ENCODE results near the gene SLC25A11. TPM values are rescaled to one million over a fixed set of nuclear protein-coding genes. Genes with fewer than 3 reads are reported as not detected.

The SLC25A11 gene
- total RNA-seq, 1 experiment from 2014 or later: 82.4 TPM

- no peak for DNase-seq (ENCODE audit: low read depth)
These were observed 44.1 kb downstream of the SLC25A11 start for GRCh38 chr17:4895657-4896331.

- no peak for DNase-seq (ENCODE audit: low read depth)
These were observed 44.7 kb downstream of the SLC25A11 start for GRCh38 chr17:4895121-4895520.

- DNase-seq (ENCODE audit: low read depth): no peak
These were observed 45.9 kb downstream of the SLC25A11 start for GRCh38 chr17:4893721-4894560.

- DNase-seq (ENCODE audit: low read depth): no peak
These were observed 46.6 kb downstream of the SLC25A11 start for GRCh38 chr17:4893272-4893671.

DNA sequence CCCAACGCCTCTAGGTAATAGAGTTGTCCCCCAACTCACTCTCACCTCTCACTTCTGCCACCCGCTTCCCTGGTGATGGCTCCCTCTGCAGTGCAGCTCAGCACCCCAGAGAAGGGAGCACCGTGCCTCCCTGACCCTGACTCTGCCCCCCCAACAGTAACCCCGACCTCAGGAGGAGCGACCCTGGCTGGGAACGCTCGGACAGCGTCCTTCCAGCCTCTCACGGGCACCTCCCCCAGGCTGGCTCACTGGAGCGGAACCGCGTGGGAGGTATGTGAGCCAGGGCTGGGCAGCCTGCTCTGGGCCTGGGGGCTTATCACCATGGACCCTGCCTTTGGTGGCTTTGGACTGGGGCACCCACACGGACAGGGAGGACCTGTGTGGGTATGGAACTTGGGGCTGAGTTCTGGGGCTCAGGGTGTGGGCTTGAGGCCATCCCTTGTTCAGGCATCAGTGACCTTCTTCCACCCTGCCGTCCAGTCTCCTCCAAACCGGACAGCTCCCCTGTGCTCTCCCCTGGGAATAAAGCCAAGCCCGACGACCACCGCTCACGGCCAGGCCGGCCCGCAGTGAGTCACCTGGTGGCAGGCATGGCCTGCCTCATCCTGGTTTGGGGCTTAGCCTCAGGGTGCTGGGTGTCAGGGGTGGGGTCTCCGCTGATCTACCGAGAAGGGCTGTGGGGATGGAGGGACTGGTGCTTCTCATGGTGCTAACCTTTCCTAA lies 47.2 kb downstream of the SLC25A11 start:
- DNase-seq (ENCODE audit: low read depth): no peak

DNA sequence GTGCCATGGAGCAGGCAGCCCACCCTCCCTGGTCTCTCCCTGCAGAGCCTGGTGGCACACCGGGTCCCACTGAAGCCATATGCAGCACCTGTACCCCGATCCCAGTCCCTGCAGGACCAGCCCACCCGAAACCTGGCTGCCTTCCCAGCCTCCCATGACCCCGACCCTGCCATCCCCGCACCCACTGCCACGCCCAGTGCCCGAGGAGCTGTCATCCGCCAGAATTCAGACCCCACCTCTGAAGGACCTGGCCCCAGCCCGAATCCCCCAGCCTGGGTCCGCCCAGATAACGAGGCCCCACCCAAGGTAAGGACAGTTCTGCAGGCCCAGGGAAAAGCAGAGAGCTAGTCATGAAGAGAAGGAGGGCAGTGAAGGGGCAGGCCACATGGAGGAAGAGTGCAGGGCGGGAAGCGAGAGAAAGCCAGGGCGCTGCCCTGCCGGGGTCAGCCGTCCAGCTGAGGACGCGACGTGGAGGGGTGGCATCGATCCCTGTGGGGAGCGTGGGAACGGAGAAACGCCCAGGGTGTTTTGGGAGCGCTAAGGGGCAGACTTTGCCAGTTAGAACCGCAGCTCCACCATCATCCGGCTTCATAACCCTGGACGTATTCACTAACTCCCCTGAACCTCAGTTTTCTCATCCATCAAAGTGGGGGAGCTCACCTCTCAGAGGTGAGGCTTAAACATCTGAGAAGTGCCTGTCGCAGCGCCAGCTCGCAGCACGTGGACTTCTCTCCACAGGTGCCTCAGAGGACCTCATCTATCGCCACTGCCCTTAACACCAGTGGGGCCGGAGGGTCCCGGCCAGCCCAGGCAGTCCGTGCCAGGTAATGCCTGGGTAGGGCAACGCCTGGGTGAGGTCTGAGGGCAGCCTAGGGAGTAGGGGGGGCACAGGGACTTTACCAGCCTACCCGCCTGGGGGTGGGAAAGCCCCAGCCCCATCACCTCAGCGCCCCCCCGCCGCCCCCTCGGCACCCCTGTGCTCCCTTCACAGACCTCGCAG lies 48.1 kb downstream of the SLC25A11 start:
- no peak for DNase-seq (ENCODE audit: low read depth)

GRCh38 chr17:4887581-4887980 lies 52.3 kb downstream of the SLC25A11 start:
- DNase-seq (ENCODE audit: low read depth): no peak

Other genes with a start within 250 kb of the SLC25A11 start
- gene PELP1, start 235.9 kb downstream of the SLC25A11 start, total RNA-seq (2014; rRNA removed; shearing (Covaris generic)): 31.8 and 35.1 TPM in 2 replicates
- gene ARRB2, start 229.4 kb downstream of the SLC25A11 start, total RNA-seq (2014; rRNA removed; shearing (Covaris generic)): 10.7 and 16.4 TPM in 2 replicates
- 23.9 and 29.3 TPM in 2 replicates for gene MED11, start 208.6 kb downstream of the SLC25A11 start, total RNA-seq (2014; rRNA removed; shearing (Covaris generic))
- gene ZMYND15, start 200.2 kb downstream of the SLC25A11 start, total RNA-seq (2014; rRNA removed; shearing (Covaris generic)): 1.1 TPM in 1 of 2 replicates, not detected in the other
- 3.0 and 3.8 TPM in 2 replicates for gene CXCL16, start 200.1 kb downstream of the SLC25A11 start, total RNA-seq (2014; rRNA removed; shearing (Covaris generic))
- not detected in 2 replicates for gene TM4SF5, start 168.2 kb downstream of the SLC25A11 start, total RNA-seq (2014; rRNA removed; shearing (Covaris generic))
- gene VMO1, start 153.7 kb downstream of the SLC25A11 start, total RNA-seq (2014; rRNA removed; shearing (Covaris generic)): not detected in 2 replicates
- not detected in 2 replicates for gene GLTPD2, start 151.1 kb downstream of the SLC25A11 start, total RNA-seq (2014; rRNA removed; shearing (Covaris generic))
- 361 and 379 TPM in 2 replicates for gene PSMB6, start 143.9 kb downstream of the SLC25A11 start, total RNA-seq (2014; rRNA removed; shearing (Covaris generic))
- 3.7 and 9.2 TPM in 2 replicates for gene PLD2, start 132.9 kb downstream of the SLC25A11 start, total RNA-seq (2014; rRNA removed; shearing (Covaris generic))
- 10.8 and 13.8 TPM in 2 replicates for gene MINK1, start 106.7 kb downstream of the SLC25A11 start, total RNA-seq (2014; rRNA removed; shearing (Covaris generic))
- gene C17orf107, start 40.5 kb downstream of the SLC25A11 start, total RNA-seq (2014; rRNA removed; shearing (Covaris generic)): 0.17 TPM in 1 of 2 replicates, not detected in the other
- 1.1 TPM in 1 of 2 replicates, not detected in the other for gene CHRNE, start 36.9 kb downstream of the SLC25A11 start, total RNA-seq (2014; rRNA removed; shearing (Covaris generic))
- gene GP1BA, start 7.8 kb downstream of the SLC25A11 start, total RNA-seq (2014; rRNA removed; shearing (Covaris generic)): 0.23 TPM in 1 of 2 replicates, not detected in the other
- gene RNF167, start 222 bp upstream of the SLC25A11 start, total RNA-seq (2014; rRNA removed; shearing (Covaris generic)): 31.8 and 39.1 TPM in 2 replicates
- gene PFN1, start 8.5 kb upstream of the SLC25A11 start, total RNA-seq (2014; rRNA removed; shearing (Covaris generic)): 1,218 and 1,358 TPM in 2 replicates
- gene ENO3, start 11.1 kb upstream of the SLC25A11 start, total RNA-seq (2014; rRNA removed; shearing (Covaris generic)): 1.8 and 5.2 TPM in 2 replicates
- gene SPAG7, start 27.8 kb upstream of the SLC25A11 start, total RNA-seq (2014; rRNA removed; shearing (Covaris generic)): 56.3 and 93.3 TPM in 2 replicates
- 4.3 and 8.5 TPM in 2 replicates for gene CAMTA2, start 47.6 kb upstream of the SLC25A11 start, total RNA-seq (2014; rRNA removed; shearing (Covaris generic))
- gene INCA1, start 57.5 kb upstream of the SLC25A11 start, total RNA-seq (2014; rRNA removed; shearing (Covaris generic)): 0.23 TPM in 1 of 2 replicates, not detected in the other
- 32.3 and 46.6 TPM in 2 replicates for gene KIF1C, start 57.9 kb upstream of the SLC25A11 start, total RNA-seq (2014; rRNA removed; shearing (Covaris generic))
- not detected in 2 replicates for gene SLC52A1, start 95.4 kb upstream of the SLC25A11 start, total RNA-seq (2014; rRNA removed; shearing (Covaris generic))
- not detected in 2 replicates for gene ZFP3, start 138.4 kb upstream of the SLC25A11 start, total RNA-seq (2014; rRNA removed; shearing (Covaris generic))
- 17.7 and 20.4 TPM in 2 replicates for gene ZNF232, start 171.8 kb upstream of the SLC25A11 start, total RNA-seq (2014; rRNA removed; shearing (Covaris generic))
- not detected in 2 replicates for gene USP6, start 176.0 kb upstream of the SLC25A11 start, total RNA-seq (2014; rRNA removed; shearing (Covaris generic))

Data from Daoy (cell line).